HTERT RPE-1 (cell line): ENCODE measurements around the gene MIEF2.

Experiments used
- in situ Hi-C: fragments of 300-500 bp; cut with MboI; formaldehyde crosslinking; loops from 4 replicates; pipeline ENCODE4 v1.14.3; 2020; ENCODE audit warnings: low sequenced_read_pairs

Gene MIEF2

GRCh38 chr17:18254888-18255649, 5.4 kb upstream of the MIEF2 start:
- in situ Hi-C loops, result no loop called here

- in situ Hi-C loops, result no loop called here
Observed at GRCh38 chr17:18256351-18256750, 4.1 kb upstream of the MIEF2 start.

GRCh38 chr17:18256776-18257175, 3.7 kb upstream of the MIEF2 start:
- in situ Hi-C loops, result no loop called here

GRCh38 chr17:18257268-18257981, 3.0 kb upstream of the MIEF2 start:
- in situ Hi-C loops, result no loop called here

GRCh38 chr17:18257982-18258355, 2.5 kb upstream of the MIEF2 start:
- in situ Hi-C loops, result no loop called here

GRCh38 chr17:18258356-18259038, 2.0 kb upstream of the MIEF2 start, which contains the start of gene FLII:
TSS of gene FLII (minus strand) at chr17:18258738. CDS start at chr17:18258690, 48 bp downstream.
- in situ Hi-C loops, result no loop called here

GRCh38 chr17:18259621-18260331, 686 bp upstream of the MIEF2 start:
- in situ Hi-C loops, result no loop called here

- in situ Hi-C loops, result no loop called here
Observed at GRCh38 chr17:18261146-18261515, 669 bp downstream of the MIEF2 start.

- in situ Hi-C loops, result no loop called here
Observed at GRCh38 chr17:18261659-18262058, 1.2 kb downstream of the MIEF2 start.

GRCh38 chr17:18262111-18262510, 1.6 kb downstream of the MIEF2 start:
- in situ Hi-C loops, result no loop called here

GRCh38 chr17:18262641-18263040, 2.2 kb downstream of the MIEF2 start:
- in situ Hi-C loops, result no loop called here

GRCh38 chr17:18263885-18264682, 3.6 kb downstream of the MIEF2 start:
- in situ Hi-C loops, result no loop called here

GRCh38 chr17:18267366-18267765, 6.9 kb downstream of the MIEF2 start:
- in situ Hi-C loops, result no loop called here

GRCh38 chr17:18267927-18268711, 7.7 kb downstream of the MIEF2 start:
- in situ Hi-C loops, result no loop called here

- in situ Hi-C loops, result no loop called here
Observed at GRCh38 chr17:18270046-18270931, 9.8 kb downstream of the MIEF2 start.

GRCh38 chr17:18277076-18277475, 16.6 kb downstream of the MIEF2 start:
- in situ Hi-C loops, result no loop called here

GRCh38 chr17:18278867-18279266, 18.4 kb downstream of the MIEF2 start:
- in situ Hi-C loops, result no loop called here

GRCh38 chr17:18280249-18280648, 19.8 kb downstream of the MIEF2 start:
- in situ Hi-C loops, result no loop called here
